NCI-H146 treated with DMSO at 0.1 percent for 48 hours (cell line): ENCODE measurements around the gene PCDHGC5.

ENCODE experiments used
- DNase-seq: peaks from one replicate; lab custom pipeline; 2025; ENCODE audit not compliant: unreplicated experiment; lab: John Stamatoyannopoulos, UW

The PCDHGC5 gene

DNA sequence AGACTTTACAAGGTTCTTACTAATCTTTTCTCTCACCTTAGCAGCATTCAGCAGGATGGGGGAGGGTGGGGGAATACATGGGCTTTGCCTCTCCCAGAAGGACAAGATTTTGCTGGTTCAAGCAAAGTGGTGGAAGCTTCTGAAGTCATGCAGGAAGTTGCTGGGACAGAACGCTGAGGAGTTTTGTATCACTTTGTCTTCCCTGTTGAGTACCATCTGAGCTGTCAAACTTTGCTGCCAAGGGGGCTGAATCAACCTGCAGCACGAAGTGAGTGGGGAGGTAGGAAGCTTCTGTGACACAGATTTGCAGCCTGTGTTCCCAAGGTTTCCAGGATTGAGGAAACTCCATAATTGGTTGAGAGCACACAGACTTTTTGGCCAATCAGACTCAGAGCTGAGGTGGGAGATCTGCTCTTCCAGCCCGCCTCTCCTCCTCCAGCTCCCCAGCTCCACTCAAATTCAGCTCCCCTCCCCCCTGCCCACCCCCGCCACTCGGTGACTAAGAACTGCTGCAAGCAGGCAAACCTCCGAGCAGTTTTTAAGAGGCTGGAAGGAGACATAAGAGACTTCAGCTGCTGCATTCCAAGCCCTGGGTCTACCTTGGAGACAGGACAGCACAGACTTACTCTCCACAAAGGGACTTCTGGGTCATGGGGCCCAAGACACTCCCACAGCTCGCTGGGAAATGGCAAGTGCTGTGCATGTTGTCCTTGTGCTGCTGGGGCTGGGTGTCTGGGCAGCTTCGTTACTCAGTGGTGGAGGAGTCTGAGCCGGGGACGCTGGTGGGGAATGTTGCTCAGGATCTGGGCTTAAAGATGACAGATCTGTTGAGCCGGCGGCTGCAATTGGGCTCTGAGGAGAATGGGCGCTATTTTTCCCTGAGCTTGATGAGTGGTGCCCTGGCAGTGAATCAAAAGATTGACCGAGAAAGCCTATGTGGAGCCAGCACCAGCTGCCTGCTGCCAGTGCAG lies at the start of gene PCDHGC5:
TSS of gene PCDHGC5 (plus strand) at position 491 of the 971 bp plus-strand sequence. CDS start at position 651, 160 bp downstream.
- no peak for DNase-seq

DNA sequence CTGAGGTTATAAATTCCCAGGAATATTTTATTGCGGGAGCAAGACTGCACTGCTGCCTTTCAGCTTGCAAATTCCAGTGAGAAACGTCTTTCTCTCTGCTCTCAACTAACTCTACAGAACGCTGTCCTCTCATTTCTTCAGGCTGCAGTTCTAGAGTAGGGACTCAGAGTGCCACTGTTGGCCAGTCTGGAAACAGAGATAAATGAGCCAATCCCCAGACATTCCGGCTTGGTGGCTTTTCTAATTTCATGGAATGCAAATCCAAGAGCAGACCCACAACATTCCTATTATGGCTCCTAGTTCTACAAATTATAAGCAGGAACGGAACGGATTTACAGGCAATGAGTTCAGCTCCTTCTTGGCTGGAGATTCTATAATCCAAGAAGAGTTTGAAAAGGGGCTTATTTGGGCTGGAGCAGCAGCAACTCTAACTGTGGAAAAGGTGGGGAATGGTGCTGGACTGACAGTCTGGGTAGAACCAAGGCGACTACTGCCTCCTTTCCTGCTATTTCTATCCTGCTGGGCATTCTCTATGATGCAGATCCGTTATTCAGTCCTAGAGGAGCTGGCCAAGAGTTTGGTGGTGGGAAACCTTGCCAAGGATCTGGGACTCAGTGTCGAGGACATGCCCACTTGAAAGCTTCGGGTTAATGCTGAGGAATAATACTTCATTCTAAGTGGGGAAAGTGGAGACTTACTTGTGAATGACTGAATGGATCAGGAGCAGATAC lies 49.3 kb upstream of the PCDHGC5 start:
- no peak for DNase-seq

DNA sequence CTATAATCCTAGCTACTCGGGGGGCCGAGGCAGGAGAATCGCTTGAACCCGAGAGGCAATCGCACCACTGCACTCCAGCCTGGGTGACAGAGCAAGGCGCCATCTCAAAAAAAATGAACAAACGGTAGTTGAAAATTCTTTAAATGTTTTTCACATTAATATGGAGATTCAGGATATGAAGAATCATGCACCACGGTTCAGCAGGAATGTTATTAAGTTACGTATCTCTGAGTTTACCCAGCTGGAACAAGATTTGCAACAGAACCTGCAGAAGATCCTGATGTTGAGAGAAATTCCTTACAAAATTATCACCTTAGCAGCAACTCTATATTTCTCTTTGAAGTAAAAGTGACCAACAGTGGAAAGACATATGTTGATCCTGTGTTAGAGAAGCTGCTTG lies 48.5 kb upstream of the PCDHGC5 start:
- DNase-seq, result no peak

DNA sequence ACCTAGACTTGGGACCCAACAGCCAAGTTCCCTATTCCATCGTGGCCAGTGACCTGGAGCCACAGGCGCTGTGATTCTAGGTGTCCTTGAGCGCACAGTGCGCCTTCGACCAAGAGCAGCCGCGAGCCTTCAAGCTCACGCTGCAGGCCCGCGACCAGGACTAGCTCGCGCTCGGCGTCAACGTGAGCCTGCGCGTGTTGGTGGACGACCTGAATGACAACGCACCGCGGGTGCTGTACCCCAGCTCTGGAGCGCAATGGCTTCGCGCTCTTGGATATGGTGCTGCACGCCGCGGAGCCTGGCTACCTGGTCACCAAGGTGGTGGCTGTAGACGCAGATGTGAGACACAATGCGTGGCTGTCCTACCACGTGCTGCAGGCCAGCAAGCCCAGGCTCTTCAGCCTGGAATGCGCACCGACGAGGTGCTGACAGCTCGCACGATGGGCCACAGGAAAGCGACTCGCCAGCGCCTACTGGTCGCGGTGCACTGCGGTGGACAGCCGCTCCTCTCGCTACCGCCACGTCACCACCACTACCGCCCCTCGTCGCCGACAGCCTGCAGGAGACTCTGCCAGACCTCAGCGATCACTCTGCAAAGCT lies 47.2 kb upstream of the PCDHGC5 start:
- no peak for DNase-seq

DNA sequence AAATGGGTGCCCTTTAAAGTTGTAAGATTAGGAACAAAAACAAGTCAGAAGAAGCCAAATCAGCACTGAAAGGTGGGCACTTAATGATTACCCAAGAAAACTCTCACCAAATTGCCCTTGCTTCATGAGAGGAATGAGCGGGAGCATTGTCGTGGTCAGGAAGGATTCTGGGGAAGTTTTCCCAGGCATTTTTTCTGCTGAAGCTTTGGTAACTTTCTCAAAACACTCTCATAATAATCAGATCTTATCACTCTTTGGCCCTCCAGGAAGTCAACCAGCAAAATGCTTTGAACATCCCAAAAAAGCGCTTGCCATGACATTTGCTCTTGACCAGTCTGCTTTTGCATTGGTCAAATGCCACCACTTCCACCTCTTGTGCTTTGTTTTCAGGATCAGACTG lies 23.5 kb upstream of the PCDHGC5 start:
- DNase-seq, result no peak

DNA sequence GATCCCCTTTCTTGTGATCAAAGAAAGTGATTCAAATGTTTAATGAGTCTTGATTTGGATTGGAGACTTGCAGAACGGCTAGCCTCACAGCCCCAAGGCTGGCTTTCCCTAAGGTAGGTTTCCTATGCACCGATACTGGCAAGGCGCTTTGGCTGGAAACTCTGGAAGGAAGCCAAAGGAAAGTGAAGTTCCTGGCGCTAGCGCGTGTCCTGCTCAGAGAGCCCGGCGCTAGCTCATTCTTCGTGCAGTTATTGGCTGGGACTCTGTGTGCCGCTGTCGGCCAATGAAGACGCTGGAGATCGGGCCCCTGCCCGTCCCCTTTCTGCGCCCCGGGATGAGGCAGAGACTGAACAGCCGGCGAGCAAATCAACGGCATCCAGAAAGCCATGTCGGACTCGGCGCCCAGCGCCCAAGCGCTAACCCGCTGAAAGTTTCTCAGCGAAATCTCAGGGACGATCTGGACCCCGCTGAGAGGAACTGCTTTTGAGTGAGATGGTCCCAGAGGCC lies 13.2 kb upstream of the PCDHGC5 start, which contains the start of gene PCDHGC3:
TSS of gene PCDHGC3 (plus strand) at position 342 of the 507 bp plus-strand sequence. CDS start at position 493, 151 bp downstream.
- DNase-seq, result peak; percentile 46

DNA sequence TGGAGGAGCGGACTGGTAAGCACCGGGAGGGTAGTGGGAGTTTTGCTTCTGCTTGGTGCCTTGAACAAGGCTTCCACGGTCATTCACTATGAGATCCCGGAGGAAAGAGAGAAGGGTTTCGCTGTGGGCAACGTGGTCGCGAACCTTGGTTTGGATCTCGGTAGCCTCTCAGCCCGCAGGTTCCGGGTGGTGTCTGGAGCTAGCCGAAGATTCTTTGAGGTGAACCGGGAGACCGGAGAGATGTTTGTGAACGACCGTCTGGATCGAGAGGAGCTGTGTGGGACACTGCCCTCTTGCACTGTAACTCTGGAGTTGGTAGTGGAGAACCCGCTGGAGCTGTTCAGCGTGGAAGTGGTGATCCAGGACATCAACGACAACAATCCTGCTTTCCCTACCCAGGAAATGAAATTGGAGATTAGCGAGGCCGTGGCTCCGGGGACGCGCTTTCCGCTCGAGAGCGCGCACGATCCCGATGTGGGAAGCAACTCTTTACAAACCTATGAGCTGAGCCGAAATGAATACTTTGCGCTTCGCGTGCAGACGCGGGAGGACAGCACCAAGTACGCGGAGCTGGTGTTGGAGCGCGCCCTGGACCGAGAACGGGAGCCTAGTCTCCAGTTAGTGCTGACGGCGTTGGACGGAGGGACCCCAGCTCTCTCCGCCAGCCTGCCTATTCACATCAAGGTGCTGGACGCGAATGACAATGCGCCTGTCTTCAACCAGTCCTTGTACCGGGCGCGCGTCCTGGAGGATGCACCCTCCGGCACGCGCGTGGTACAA lies 12.6 kb upstream of the PCDHGC5 start:
- DNase-seq, result peak; percentile 20

DNA sequence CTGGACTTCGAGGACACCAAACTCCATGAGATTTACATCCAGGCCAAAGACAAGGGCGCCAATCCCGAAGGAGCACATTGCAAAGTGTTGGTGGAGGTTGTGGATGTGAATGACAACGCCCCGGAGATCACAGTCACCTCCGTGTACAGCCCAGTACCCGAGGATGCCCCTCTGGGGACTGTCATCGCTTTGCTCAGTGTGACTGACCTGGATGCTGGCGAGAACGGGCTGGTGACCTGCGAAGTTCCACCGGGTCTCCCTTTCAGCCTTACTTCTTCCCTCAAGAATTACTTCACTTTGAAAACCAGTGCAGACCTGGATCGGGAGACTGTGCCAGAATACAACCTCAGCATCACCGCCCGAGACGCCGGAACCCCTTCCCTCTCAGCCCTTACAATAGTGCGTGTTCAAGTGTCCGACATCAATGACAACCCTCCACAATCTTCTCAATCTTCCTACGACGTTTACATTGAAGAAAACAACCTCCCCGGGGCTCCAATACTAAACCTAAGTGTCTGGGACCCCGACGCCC lies 11.8 kb upstream of the PCDHGC5 start:
- DNase-seq, result no peak

DNA sequence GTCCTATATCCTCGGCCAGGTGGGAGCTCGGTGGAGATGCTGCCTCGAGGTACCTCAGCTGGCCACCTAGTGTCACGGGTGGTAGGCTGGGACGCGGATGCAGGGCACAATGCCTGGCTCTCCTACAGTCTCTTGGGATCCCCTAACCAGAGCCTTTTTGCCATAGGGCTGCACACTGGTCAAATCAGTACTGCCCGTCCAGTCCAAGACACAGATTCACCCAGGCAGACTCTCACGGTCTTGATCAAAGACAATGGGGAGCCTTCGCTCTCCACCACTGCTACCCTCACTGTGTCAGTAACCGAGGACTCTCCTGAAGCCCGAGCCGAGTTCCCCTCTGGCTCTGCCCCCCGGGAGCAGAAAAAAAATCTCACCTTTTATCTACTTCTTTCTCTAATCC lies 11.1 kb upstream of the PCDHGC5 start:
- no peak for DNase-seq

DNA sequence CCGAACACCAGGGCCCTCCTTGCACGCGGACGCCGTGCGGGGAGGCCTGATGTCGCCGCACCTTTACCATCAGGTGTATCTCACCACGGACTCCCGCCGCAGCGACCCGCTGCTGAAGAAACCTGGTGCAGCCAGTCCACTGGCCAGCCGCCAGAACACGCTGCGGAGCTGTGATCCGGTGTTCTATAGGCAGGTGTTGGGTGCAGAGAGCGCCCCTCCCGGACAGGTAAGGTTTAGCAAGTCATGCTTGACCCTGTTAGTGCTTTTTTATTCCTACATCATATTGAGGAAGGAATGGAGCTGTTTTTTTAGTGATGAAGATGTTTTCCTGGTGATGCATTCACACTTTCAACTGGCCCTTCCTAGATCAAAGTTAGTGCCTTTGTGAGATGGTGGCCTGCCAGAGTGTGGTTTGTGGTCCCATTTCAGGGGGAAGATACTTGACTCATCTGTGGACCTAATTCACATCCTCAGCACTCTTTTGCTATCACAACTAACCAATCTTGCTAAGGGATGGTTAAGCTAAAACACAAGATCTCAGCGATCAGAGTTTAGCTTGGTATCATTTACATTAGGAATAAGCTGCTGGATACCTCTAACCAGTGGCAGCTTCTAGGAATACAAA lies 10.4 kb upstream of the PCDHGC5 start:
- peak; percentile 56 for DNase-seq

DNA sequence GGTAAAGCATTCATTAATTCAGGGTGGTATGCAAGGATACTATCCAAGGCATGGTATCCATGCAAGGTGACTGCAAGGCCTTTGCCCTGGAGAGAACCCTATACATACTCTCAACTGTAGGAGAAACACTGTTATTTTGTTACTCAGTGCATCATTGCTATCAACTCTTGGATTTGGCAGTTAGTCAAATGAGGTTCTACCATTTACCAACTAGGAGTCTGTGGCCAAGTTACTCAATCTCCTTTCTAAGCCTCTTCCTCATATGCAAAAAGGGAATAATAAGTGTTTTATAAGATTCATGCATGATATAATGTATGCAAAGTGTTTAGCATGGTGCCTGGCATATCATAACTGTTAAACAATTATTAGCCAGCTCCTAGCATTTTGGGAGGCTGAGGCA lies 9.1 kb upstream of the PCDHGC5 start:
- DNase-seq, result no peak

DNA sequence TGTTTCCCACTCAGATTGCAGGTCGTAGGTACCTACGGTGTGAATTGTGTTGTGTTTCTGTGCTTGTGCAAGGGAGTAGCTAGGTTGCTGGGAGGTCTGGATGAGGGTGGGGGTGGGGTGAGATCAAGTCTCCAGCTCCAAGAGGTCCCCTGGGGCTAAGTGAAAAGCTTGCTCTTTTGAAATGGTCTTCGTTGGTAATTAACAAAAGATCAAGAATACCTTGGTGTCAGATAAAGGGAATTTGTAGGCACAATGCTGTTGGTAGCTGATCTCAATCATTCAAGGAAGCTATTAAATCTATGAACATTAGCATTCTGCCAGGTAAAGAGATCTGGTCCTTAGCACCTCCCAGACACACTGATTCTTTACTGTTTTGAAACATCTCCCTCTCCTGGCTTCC lies 5.0 kb upstream of the PCDHGC5 start:
- DNase-seq, result no peak

DNA sequence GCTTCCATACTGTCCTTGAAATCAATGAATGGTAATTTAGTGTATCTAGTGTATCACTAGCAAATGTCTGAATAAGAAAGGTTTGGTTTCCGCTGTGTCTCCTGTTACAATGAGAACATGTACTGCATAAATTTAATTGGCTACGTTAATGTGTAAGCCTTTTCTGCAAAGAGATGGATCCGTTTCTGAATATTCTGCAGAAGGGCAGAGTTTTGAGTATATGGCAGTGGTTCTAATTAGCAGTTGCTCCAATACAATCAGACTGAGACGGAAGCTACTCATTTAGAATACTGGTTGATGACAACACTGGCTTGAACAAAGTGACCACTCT lies 4.6 kb upstream of the PCDHGC5 start:
- DNase-seq, result no peak

DNA sequence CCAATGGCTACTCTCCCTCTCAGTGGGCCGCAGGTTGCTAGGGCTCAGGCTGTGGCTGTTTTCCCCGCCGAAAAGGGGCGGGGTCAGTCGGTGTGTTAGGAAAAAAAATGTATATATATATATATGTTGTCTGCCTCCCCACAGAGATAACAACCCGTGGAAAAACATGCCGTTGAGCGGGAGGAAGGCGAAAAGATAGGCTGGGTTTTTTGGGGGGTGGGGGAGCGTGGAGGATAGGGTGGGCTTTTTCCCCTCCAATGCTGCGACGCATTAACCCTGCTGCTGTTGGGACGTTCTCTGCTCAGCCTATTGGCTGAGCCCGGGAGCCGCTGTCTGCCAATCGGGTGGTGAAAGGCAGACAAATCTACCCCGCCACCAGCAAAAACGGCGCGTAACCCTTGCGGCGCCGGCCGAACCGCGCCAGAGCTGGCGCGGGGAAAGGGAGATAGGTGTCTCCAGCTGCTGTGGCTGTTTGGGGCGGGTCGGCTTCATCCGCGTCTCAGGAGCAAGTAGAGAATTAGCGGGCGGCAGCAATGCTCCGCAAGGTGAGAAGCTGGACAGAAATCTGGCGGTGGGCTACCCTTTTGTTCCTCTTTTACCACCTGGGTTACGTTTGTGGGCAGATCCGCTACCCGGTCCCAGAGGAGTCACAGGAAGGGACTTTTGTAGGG lies 4.1 kb upstream of the PCDHGC5 start, which contains the start of gene PCDHGC4:
TSS of gene PCDHGC4 (plus strand) at position 390 of the 671 bp plus-strand sequence. CDS start at position 534, 144 bp downstream.
- peak; percentile 56 for DNase-seq

DNA sequence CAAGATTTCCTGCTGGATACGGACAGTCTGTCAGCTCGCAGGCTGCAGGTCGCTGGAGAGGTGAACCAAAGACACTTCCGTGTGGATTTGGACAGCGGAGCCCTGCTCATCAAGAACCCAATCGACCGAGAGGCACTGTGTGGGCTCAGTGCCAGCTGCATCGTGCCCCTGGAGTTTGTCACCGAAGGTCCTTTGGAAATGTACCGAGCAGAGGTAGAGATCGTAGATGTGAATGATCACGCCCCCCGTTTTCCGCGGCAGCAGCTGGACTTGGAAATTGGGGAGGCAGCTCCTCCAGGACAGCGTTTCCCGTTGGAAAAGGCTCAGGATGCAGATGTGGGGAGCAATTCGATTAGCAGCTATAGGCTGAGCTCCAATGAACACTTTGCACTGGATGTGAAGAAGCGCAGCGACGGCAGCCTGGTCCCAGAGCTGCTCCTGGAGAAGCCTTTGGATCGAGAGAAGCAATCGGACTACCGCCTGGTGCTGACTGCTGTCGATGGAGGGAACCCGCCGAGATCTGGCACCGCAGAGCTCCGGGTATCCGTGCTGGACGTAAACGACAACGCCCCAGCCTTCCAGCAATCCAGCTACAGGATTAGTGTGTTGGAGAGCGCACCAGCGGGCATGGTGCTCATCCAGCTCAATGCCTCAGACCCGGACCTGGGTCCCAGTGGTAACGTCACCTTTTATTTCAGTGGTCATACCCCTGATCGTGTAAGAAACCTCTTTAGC lies 3.4 kb upstream of the PCDHGC5 start:
- no peak for DNase-seq

DNA sequence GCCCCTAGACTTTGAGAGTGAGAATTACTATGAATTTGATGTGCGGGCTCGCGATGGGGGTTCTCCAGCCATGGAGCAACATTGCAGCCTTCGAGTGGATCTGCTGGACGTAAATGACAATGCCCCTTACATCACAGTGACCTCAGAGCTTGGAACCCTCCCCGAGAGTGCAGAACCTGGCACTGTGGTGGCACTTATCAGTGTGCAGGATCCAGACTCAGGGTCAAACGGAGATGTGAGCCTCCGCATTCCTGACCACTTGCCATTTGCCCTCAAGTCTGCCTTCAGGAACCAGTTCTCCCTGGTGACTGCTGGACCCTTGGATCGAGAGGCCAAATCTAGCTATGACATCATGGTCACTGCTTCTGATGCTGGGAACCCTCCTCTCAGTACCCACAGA lies 2.8 kb upstream of the PCDHGC5 start:
- no peak for DNase-seq

DNA sequence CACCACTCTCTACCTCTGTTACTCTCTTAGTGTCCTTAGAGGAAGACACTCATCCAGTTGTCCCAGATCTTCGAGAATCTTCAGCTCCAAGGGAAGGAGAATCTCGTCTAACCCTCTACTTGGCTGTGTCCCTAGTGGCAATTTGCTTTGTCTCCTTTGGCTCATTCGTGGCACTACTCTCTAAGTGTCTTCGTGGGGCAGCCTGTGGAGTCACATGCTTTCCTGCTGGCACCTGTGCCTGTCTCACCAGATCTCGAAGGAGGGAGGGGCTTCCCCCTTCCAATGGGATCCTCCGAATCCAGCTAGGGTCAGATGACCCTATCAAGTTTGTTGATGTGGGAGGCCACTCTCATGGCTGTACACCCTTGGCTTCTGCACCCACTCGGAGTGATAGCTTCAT lies 1.8 kb upstream of the PCDHGC5 start:
- DNase-seq, result no peak

DNA sequence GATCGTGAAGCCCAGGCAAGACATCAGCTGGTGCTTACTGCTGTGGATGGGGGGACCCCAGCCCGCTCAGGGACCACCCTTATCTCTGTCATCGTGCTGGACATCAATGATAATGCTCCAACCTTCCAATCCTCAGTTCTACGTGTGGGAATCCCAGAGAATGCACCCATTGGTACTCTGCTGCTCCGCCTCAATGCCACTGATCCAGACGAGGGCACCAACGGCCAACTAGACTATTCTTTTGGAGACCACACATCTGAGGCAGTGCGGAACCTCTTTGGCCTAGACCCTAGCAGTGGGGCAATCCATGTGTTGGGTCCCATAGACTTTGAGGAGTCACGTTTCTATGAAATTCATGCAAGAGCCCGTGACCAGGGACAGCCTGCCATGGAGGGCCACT lies 960 bp downstream of the PCDHGC5 start:
- DNase-seq, result no peak

DNA sequence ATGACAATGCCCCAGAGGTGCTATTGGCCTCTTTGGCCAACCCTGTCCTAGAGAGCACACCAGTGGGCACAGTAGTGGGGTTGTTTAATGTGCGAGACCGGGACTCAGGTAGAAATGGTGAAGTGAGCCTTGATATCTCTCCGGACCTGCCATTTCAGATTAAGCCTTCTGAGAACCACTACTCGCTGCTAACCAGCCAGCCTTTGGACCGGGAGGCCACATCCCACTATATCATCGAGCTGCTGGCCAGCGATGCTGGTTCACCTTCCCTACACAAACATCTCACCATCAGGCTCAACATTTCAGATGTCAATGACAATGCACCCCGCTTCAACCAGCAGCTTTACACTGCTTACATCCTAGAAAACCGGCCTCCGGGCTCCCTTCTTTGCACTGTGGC lies 1.4 kb downstream of the PCDHGC5 start:
- no peak for DNase-seq
